Astrocyte of the cerebellum (primary cell): Measurements from ENCODE around the gene PTX3.

Experiments
- DNase-seq: peaks from one replicate; pipeline ENCODE4 v3.0.0-alpha.2; 2011; ENCODE audit warnings: low read depth
- H3K4me3 ChIP-seq: 2 replicates; pipeline ENCODE4 v1.5.1; 2011; ENCODE audit warnings: mild to moderate bottlenecking, low read depth, low read length, moderate library complexity
- CTCF ChIP-seq: IDR thresholded peaks from 2 replicates; pipeline ENCODE4 v1.5.1; 2012; ENCODE audit warnings: low read length, low read depth, moderate library complexity, mild to moderate bottlenecking; ENCODE audit errors: missing control alignments
- in situ Hi-C: cut with HindIII; loops from 2 replicates; pipeline ENCODE4 v1.10.0; 2017; ENCODE audit warnings: low sequenced_read_pairs

Gene PTX3

GRCh38 chr3:157447026-157447694 lies 10.5 kb downstream of the PTX3 start:
- TF ChIP-seq CTCF: peak; percentile 93
- in situ Hi-C loops: no loop called here
- no peak overlapping the region for H3K4me3 ChIP-seq
- DNase-seq: no peak

- no peak for DNase-seq
- in situ Hi-C loops: no loop called here
- no peak for TF ChIP-seq CTCF
- H3K4me3 ChIP-seq: no peak overlapping the region
Observed at GRCh38 chr3:157452097-157452496, 15.4 kb downstream of the PTX3 start.

GRCh38 chr3:157453824-157454223 lies 17.2 kb downstream of the PTX3 start:
- TF ChIP-seq CTCF: no peak
- in situ Hi-C loops: no loop called here
- DNase-seq: no peak
- H3K4me3 ChIP-seq: no peak overlapping the region

- no peak for DNase-seq
- no peak for TF ChIP-seq CTCF
- no peak overlapping the region for H3K4me3 ChIP-seq
- in situ Hi-C loops: no loop called here
Observed at GRCh38 chr3:157459706-157460105, 23.1 kb downstream of the PTX3 start.

- no peak for DNase-seq
- H3K4me3 ChIP-seq: no peak overlapping the region
- in situ Hi-C loops: no loop called here
- TF ChIP-seq CTCF: no peak
Observed at GRCh38 chr3:157460253-157460652, 23.6 kb downstream of the PTX3 start.

- no peak for TF ChIP-seq CTCF
- H3K4me3 ChIP-seq: no peak overlapping the region
- in situ Hi-C loops: no loop called here
- no peak for DNase-seq
Observed at GRCh38 chr3:157463816-157464215, 27.2 kb downstream of the PTX3 start.
